Measurements from ENCODE around the gene NDUFS7. TPM values are rescaled to one million over a fixed set of nuclear protein-coding genes. Genes with fewer than 3 reads are reported as not detected.

The NDUFS7 gene
- total RNA-seq, 1 donor from 2014 or later, result 55.9 TPM

DNA sequence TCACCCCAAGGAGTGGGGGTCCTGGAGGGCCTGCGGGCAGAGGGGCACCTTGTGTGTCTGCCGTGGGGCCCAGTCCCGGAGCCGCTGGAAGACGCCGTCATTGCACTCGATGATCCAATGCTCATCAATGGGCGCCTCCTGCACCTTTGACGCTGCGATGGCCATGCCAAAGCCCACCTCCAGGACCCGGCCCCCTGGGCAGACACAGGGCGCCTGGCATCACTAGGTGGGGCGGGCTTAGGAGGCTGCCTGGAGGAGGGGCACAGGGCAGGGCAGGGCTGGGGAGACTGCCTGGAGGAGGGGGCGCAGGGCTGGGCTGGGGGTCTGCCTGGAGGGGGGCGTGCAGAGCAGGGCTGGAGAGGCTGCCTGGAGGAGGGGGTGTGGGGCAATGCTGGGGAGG is 16.0 kb downstream of the NDUFS7 start:
- no peak for DNase-seq (ENCODE audit: low spot score in 2 of 2, unreplicated experiment in 2 of 2)
- Mint-ChIP-seq H3K4me3 (no peak overlapping the region), H3K9me3 (no peaks in the 10 kb centered on the region), H3K36me3 (peaks cover 3% of the 10 kb centered on the region), H3K4me1 (peaks cover 8% of the 10 kb centered on the region), H3K27ac (no peak overlapping the region), H3K27me3 (ENCODE audit: low read depth) (no peaks in the 10 kb centered on the region)
- TF ChIP-seq, protein P1, sequence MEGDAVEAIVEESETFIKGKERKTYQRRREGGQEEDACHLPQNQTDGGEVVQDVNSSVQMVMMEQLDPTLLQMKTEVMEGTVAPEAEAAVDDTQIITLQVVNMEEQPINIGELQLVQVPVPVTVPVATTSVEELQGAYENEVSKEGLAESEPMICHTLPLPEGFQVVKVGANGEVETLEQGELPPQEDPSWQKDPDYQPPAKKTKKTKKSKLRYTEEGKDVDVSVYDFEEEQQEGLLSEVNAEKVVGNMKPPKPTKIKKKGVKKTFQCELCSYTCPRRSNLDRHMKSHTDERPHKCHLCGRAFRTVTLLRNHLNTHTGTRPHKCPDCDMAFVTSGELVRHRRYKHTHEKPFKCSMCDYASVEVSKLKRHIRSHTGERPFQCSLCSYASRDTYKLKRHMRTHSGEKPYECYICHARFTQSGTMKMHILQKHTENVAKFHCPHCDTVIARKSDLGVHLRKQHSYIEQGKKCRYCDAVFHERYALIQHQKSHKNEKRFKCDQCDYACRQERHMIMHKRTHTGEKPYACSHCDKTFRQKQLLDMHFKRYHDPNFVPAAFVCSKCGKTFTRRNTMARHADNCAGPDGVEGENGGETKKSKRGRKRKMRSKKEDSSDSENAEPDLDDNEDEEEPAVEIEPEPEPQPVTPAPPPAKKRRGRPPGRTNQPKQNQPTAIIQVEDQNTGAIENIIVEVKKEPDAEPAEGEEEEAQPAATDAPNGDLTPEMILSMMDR (IDR thresholded peaks at IDR 0.05; ENCODE audit: unreplicated experiment), result no peak

DNA sequence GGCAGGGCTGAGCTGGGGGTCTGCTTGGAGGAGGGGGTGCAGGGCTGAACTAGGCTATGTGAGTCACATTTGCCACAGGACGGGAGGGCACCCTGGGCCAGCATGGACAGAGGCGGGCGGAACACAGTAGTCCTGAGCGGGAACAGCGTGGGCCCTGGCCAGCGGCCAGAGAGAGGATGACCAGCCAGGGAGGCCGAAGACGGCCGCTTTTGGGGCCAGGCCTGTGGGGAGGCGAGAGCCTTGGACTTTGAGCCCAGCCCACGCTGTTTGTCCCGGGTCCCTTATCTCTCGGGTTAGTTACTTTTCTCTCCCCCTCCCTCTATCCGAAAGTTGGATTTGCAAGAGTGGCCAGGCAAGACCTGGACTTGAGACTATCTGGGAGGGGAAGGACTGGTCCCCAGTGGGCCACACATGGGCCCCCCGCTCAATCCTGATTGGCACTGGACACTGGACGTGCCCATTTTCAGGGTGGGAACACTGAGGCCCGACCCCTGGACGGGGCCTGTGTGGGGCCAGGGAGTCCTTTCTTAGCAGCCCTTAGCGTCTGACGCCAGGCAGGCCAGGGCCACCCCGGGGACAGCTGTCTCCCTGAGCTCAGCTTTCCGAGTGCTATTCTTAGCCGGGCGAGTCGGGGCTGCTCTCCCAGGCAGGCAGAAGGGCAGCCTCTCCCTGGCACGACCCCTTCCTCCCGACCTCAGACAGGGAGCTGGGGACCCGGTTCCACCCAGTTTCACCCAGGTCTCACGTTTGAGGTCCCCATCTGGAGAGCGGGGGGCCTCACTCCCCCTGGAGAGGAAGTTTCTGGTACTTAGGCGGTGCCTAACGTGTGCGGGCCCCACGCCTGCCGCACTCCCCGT is 16.8 kb downstream of the NDUFS7 start:
- Mint-ChIP-seq H3K4me3 (peak overlapping the region; percentile 68), H3K4me1 (peaks cover 8% of the 10 kb centered on the region), H3K27me3 (ENCODE audit: low read depth) (no peaks in the 10 kb centered on the region), H3K9me3 (no peaks in the 10 kb centered on the region), H3K36me3 (peaks cover 3% of the 10 kb centered on the region), H3K27ac (no peak overlapping the region)
- TF ChIP-seq, protein P1 (IDR thresholded peaks at IDR 0.05; ENCODE audit: unreplicated experiment), result no peak
- DNase-seq (ENCODE audit: low spot score in 2 of 2, unreplicated experiment in 2 of 2), result no peak

- peaks cover 8% of the 10 kb centered on the region for H3K4me1 Mint-ChIP-seq
- no peak for DNase-seq (ENCODE audit: low spot score in 2 of 2, unreplicated experiment in 2 of 2)
- H3K36me3 Mint-ChIP-seq, result peaks cover 3% of the 10 kb centered on the region
- H3K27ac Mint-ChIP-seq, result no peak within 1 kb of the TSS
- H3K27me3 Mint-ChIP-seq (ENCODE audit: low read depth), result no peaks in the 10 kb centered on the region
- H3K4me3 Mint-ChIP-seq, result peak within 1 kb of the TSS; percentile 68
- H3K9me3 Mint-ChIP-seq, result no peaks in the 10 kb centered on the region
- TF ChIP-seq, protein P1 (IDR thresholded peaks at IDR 0.05; ENCODE audit: unreplicated experiment), result no peak
Measured at GRCh38 chr19:1401138-1401888, 17.6 kb downstream of the NDUFS7 start, which contains the start of gene GAMT. GAMT (minus strand) TSS chr19:1401542; CDS start chr19:1401476, 66 bp downstream.

GRCh38 chr19:1401889-1402217 is 18.1 kb downstream of the NDUFS7 start:
- Mint-ChIP-seq H3K27ac (no peak overlapping the region), H3K9me3 (no peaks in the 10 kb centered on the region), H3K4me1 (peaks cover 12% of the 10 kb centered on the region), H3K4me3 (peak overlapping the region; percentile 56), H3K36me3 (peaks cover 3% of the 10 kb centered on the region), H3K27me3 (ENCODE audit: low read depth) (no peaks in the 10 kb centered on the region)
- DNase-seq (ENCODE audit: low spot score in 2 of 2, unreplicated experiment in 2 of 2), result no peak
- TF ChIP-seq, protein P1 (IDR thresholded peaks at IDR 0.05; ENCODE audit: unreplicated experiment), result no peak

DNA sequence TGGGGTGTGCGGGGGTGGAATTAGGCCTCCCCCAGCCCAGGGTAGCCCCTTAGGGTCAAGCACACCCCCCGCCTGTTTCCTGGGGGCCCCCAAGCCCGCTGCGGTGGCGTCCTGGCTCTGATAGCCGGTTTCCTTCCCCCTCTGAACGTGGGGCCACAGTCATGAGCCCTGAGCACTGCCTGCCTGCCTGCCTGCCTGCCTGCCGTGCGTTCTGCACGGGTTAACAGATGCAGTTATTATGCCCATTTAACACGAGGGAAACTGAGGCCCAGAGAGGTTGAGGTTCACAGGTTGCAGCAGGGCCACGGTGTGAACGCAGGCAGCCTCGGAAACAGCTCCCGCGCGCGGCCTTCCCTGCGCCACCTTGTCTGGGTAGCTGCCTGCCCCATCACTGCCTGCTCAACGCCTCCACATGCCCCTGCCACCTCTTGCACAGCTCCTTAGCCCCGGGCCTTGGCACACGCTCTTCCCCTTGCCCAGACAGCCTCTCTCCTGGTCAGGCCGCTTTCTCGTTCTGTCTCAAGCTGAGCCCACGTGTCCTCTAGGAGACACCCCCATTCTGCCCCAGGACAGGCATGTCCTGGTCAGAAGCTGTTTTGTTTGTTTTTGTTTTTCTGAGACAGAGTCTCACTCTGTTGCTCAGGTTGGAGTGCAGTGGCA is 18.8 kb downstream of the NDUFS7 start:
- DNase-seq (ENCODE audit: low spot score in 2 of 2, unreplicated experiment in 2 of 2), result no peak
- peaks cover 12% of the 10 kb centered on the region for H3K4me1 Mint-ChIP-seq
- TF ChIP-seq, protein P1 (IDR thresholded peaks at IDR 0.05; ENCODE audit: unreplicated experiment), result no peak
- H3K9me3 Mint-ChIP-seq, result no peaks in the 10 kb centered on the region
- no peak overlapping the region for H3K27ac Mint-ChIP-seq
- no peaks in the 10 kb centered on the region for H3K27me3 Mint-ChIP-seq (ENCODE audit: low read depth)
- H3K4me3 Mint-ChIP-seq, result peak overlapping the region; percentile 64
- peaks cover 1% of the 10 kb centered on the region for H3K36me3 Mint-ChIP-seq
